Nephron (organoid): ENCODE data around the gene GLT8D2.
"Not testable (repeated sequence)": the region's sequence is repeated elsewhere in the genome, so short reads cannot be mapped to it uniquely, and the experiment has no call there.

Experiments
- H3K27ac Mint-ChIP-seq, 3 experiments: 2 replicates each; pipeline ENCODE4 v1.8.0; 2020; ENCODE audit warnings: mixed read lengths in 3 of 3, mild to moderate bottlenecking in 2 of 3, moderate library complexity in 1 of 3
- H3K27me3 Mint-ChIP-seq: 2 replicates; pipeline ENCODE4 v1.8.0; 2021; ENCODE audit warnings: low read depth, mild to moderate bottlenecking, moderate library complexity, mixed read lengths
- H3K36me3 Mint-ChIP-seq: 2 replicates; pipeline ENCODE4 v1.8.0; 2020; ENCODE audit warnings: low read depth, mixed read lengths
- H3K4me1 Mint-ChIP-seq: 2 replicates; pipeline ENCODE4 v1.8.0; 2020; ENCODE audit warnings: mixed read lengths
- H3K4me3 Mint-ChIP-seq, 3 experiments: 2 replicates each; pipeline ENCODE4 v1.8.0; 2020; ENCODE audit warnings: mild to moderate bottlenecking in 3 of 3, mixed read lengths in 3 of 3, moderate library complexity in 2 of 3
- H3K9me3 Mint-ChIP-seq: 2 replicates; pipeline ENCODE4 v1.8.0; 2020; ENCODE audit warnings: mixed read lengths
- CTCF ChIP-seq, 3 experiments: fragments of 200-600 bp; sonication (generic); IDR thresholded peaks; one replicate each; pipeline ENCODE4 v1.5.0; 2021; ENCODE audit warnings: antibody characterized with exemption in 3 of 3; ENCODE audit not compliant: unreplicated experiment in 3 of 3

GLT8D2 gene

GRCh38 chr12:104048811-104049210 is 1.2 kb downstream of the GLT8D2 start:
- Mint-ChIP-seq H3K27ac (peak overlapping the region; percentile 97 to 99 (median 98)), H3K4me3 (peak overlapping the region; percentile 89 to 95 (median 93)), H3K36me3 (no peaks in the 10 kb centered on the region), H3K4me1 (peaks cover 45% of the 10 kb centered on the region), H3K27me3 (peaks cover 6% of the 10 kb centered on the region), H3K9me3 (peaks cover 2% of the 10 kb centered on the region)
- TF ChIP-seq CTCF (IDR thresholded peaks at IDR 0.05; ENCODE audit: unreplicated experiment in 3 of 3) = no peak

- peak overlapping the region; percentile 89 to 95 (median 93) for H3K4me3 Mint-ChIP-seq
- H3K9me3 Mint-ChIP-seq = peaks cover 2% of the 10 kb centered on the region
- TF ChIP-seq CTCF (IDR thresholded peaks at IDR 0.05; ENCODE audit: unreplicated experiment in 3 of 3) = no peak
- H3K4me1 Mint-ChIP-seq = peaks cover 45% of the 10 kb centered on the region
- H3K36me3 Mint-ChIP-seq = peaks cover 1% of the 10 kb centered on the region
- peak overlapping the region; percentile 97 to 99 (median 98) for H3K27ac Mint-ChIP-seq
- peaks cover 8% of the 10 kb centered on the region for H3K27me3 Mint-ChIP-seq
Measured at GRCh38 chr12:104048162-104048561, 1.8 kb downstream of the GLT8D2 start.

- peaks cover 2% of the 10 kb centered on the region for H3K9me3 Mint-ChIP-seq
Measured at GRCh38 chr12:104046306-104046705, 3.7 kb downstream of the GLT8D2 start.

GRCh38 chr12:104044158-104044557 is 5.8 kb downstream of the GLT8D2 start:
- H3K9me3 Mint-ChIP-seq = peaks cover 2% of the 10 kb centered on the region
- H3K4me1 Mint-ChIP-seq = peaks cover 33% of the 10 kb centered on the region
- no peak overlapping the region for H3K27ac Mint-ChIP-seq
- no peak overlapping the region for H3K4me3 Mint-ChIP-seq
- peaks cover 11% of the 10 kb centered on the region for H3K36me3 Mint-ChIP-seq
- H3K27me3 Mint-ChIP-seq = peaks cover 4% of the 10 kb centered on the region
- no peak for TF ChIP-seq CTCF (IDR thresholded peaks at IDR 0.05; ENCODE audit: unreplicated experiment in 3 of 3)

More at GRCh38 chr12:104046306-104046705, 3.7 kb downstream of the GLT8D2 start:
- H3K4me3 Mint-ChIP-seq = no peak overlapping the region
- TF ChIP-seq CTCF (IDR thresholded peaks at IDR 0.05; ENCODE audit: unreplicated experiment in 3 of 3) = no peak
- peaks cover 4% of the 10 kb centered on the region for H3K27me3 Mint-ChIP-seq
- H3K4me1 Mint-ChIP-seq = peaks cover 45% of the 10 kb centered on the region
- peak overlapping the region in 1 of 3 experiments; percentile 90 for H3K27ac Mint-ChIP-seq
- H3K36me3 Mint-ChIP-seq = peaks cover 10% of the 10 kb centered on the region

- Mint-ChIP-seq H3K36me3 (peaks cover 11% of the 10 kb centered on the region), H3K9me3 (peaks cover 4% of the 10 kb centered on the region), H3K4me1 (peaks cover 17% of the 10 kb centered on the region), H3K27ac (no peak overlapping the region), H3K27me3 (peaks cover 4% of the 10 kb centered on the region), H3K4me3 (no peak overlapping the region)
- no peak for TF ChIP-seq CTCF (IDR thresholded peaks at IDR 0.05; ENCODE audit: unreplicated experiment in 3 of 3)
Measured at GRCh38 chr12:104042580-104042979, 7.4 kb downstream of the GLT8D2 start.

- not testable (repeated sequence) for H3K4me3 Mint-ChIP-seq, H3K27me3 Mint-ChIP-seq, H3K4me1 Mint-ChIP-seq, H3K27ac Mint-ChIP-seq
- H3K9me3 Mint-ChIP-seq = peaks cover 28% of the 10 kb centered on the region
- peaks cover 13% of the 10 kb centered on the region for H3K36me3 Mint-ChIP-seq
Measured at GRCh38 chr12:104039769-104040168, 10.2 kb downstream of the GLT8D2 start.

GRCh38 chr12:104036143-104036542 is 13.8 kb downstream of the GLT8D2 start:
- H3K4me1 Mint-ChIP-seq, H3K27ac Mint-ChIP-seq, H3K36me3 Mint-ChIP-seq, H3K4me3 Mint-ChIP-seq, H3K27me3 Mint-ChIP-seq: not testable (repeated sequence)
- peaks cover 29% of the 10 kb centered on the region for H3K9me3 Mint-ChIP-seq

GRCh38 chr12:104030596-104030995 is 19.4 kb downstream of the GLT8D2 start:
- Mint-ChIP-seq H3K4me1 (peaks cover 19% of the 10 kb centered on the region), H3K9me3 (peaks cover 10% of the 10 kb centered on the region)
- H3K27ac Mint-ChIP-seq, H3K4me3 Mint-ChIP-seq, H3K27me3 Mint-ChIP-seq, H3K36me3 Mint-ChIP-seq: not testable (repeated sequence)
